ENCODE measurements around the gene NPC1L1.

NPC1L1 gene

GRCh38 chr7:44470135-44470479, 71.0 kb downstream of the NPC1L1 start:
- H3K9me3 ChIP-seq (ENCODE audit: control insufficient read depth, insufficient read depth, low read length) = no peaks in the 10 kb centered on the region
- H3K9ac ChIP-seq (ENCODE audit: low read depth, low read length) = no peak overlapping the region
- no peaks in the 10 kb centered on the region for H3K4me1 ChIP-seq (ENCODE audit: insufficient read depth, low read length)
- peaks cover 3% of the 10 kb centered on the region; the same call in 1 of the 2 replicates for H3K36me3 ChIP-seq (ENCODE audit: insufficient read depth, low read length)

DNA sequence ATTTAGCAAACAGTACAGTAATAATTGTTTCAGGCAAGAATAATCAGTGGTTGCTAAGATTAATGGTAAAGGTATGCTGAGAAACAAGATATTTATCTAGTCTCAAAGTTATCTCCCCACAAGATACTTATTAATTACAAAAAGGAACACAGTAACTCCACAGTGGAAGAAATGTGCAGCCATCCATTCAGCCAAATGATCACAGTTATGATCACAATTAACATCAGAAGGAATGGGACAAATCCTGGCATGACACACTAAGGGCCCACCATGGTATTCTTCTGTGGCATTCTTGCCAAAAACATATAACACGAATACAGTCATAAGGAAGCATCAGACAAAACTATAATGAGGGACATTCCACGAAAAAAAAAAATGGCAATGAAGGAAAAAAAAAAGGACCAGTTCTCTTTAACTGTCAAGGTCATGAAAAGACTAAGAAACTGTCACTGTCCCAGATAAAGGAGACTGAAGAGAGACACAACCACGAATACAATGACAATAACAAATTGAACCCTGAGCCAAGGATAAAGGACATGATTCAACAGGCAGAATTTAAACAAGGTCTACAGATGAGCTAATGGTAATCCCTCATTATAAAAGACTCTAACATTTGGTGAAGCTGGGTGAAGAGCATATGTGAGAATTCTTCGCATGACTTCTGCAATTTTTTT, 71.5 kb downstream of the NPC1L1 start:
- H3K9me3 ChIP-seq (ENCODE audit: control insufficient read depth, insufficient read depth, low read length) = no peaks in the 10 kb centered on the region
- no peak overlapping the region for H3K9ac ChIP-seq (ENCODE audit: low read depth, low read length)
- no peaks in the 10 kb centered on the region for H3K4me1 ChIP-seq (ENCODE audit: insufficient read depth, low read length)
- H3K36me3 ChIP-seq (ENCODE audit: insufficient read depth, low read length) = peaks cover 3% of the 10 kb centered on the region; the same call in 1 of the 2 replicates

DNA sequence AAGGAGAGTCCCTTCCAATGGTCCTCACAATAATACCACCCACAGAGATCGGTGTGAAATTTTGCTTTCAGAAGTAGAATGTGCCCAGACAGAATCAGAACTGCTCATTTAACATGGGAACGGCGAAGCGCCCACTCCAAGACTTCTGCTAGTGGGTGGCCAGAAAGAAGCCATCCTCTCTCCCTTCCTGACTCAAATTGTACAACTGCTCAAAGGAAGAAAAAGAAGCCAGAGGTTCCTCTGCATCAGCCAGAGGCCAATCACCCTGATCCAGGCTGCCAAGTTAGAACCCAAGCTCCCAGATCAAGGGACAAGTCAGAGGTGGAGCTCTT, 73.9 kb downstream of the NPC1L1 start:
- peaks cover 3% of the 10 kb centered on the region; the same call in 1 of the 2 replicates for H3K36me3 ChIP-seq (ENCODE audit: insufficient read depth, low read length)
- no peaks in the 10 kb centered on the region for H3K4me1 ChIP-seq (ENCODE audit: insufficient read depth, low read length)
- H3K9ac ChIP-seq (ENCODE audit: low read depth, low read length) = no peak overlapping the region
- no peaks in the 10 kb centered on the region for H3K9me3 ChIP-seq (ENCODE audit: control insufficient read depth, insufficient read depth, low read length)

- H3K36me3 ChIP-seq (ENCODE audit: insufficient read depth, low read length) = peaks cover 3% of the 10 kb centered on the region; the same call in 1 of the 2 replicates
- no peak overlapping the region for H3K9ac ChIP-seq (ENCODE audit: low read depth, low read length)
- H3K9me3 ChIP-seq (ENCODE audit: control insufficient read depth, insufficient read depth, low read length) = no peaks in the 10 kb centered on the region
- no peaks in the 10 kb centered on the region for H3K4me1 ChIP-seq (ENCODE audit: insufficient read depth, low read length)
Measured at GRCh38 chr7:44466300-44467216, 74.6 kb downstream of the NPC1L1 start.

DNA sequence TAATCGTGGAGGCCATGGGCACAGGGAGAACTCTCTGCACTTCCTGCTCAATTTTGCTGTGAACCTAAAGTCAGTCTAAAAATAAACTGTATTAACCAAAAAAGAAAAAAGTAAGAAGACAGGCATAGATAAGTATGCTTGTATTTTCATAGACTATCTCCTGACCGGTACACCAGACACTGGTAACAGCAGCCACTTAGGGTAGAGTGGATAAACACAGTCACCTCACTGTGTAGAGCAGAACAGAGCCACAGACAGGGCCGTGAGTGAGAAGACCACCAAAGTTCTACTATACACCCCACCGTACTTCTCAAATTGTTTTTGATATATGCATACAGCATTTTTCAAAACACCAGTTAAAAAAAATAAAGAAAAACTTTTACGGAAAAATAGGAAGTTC, 75.6 kb downstream of the NPC1L1 start:
- H3K36me3 ChIP-seq (ENCODE audit: insufficient read depth, low read length) = peaks cover 3% of the 10 kb centered on the region; the same call in 1 of the 2 replicates
- H3K9ac ChIP-seq (ENCODE audit: low read depth, low read length) = no peak overlapping the region
- H3K9me3 ChIP-seq (ENCODE audit: control insufficient read depth, insufficient read depth, low read length) = no peaks in the 10 kb centered on the region
- H3K4me1 ChIP-seq (ENCODE audit: insufficient read depth, low read length) = 0 out of 2 replicates have a peak, but pooled peaks cover 2% of the 10 kb centered on the region

- H3K9ac ChIP-seq (ENCODE audit: low read depth, low read length) = no peak overlapping the region
- peaks cover 3% of the 10 kb centered on the region; the same call in 1 of the 2 replicates for H3K36me3 ChIP-seq (ENCODE audit: insufficient read depth, low read length)
- H3K4me1 ChIP-seq (ENCODE audit: insufficient read depth, low read length) = 0 out of 2 replicates have a peak, but pooled peaks cover 2% of the 10 kb centered on the region
- H3K9me3 ChIP-seq (ENCODE audit: control insufficient read depth, insufficient read depth, low read length) = no peaks in the 10 kb centered on the region
Measured at GRCh38 chr7:44463169-44463808, 77.8 kb downstream of the NPC1L1 start.

Measured in ES-I3 (cell line).